ENCODE results near the gene CRY2. TPM values are rescaled to one million over a fixed set of nuclear protein-coding genes. Genes with fewer than 3 reads are reported as not detected.
A peak's percentile ranks its signal among the peaks of the same experiment; 100 is the strongest.

Gene CRY2
- polyA plus RNA-seq, 2 donors, result 5.9 to 6.8 TPM

GRCh38 chr11:45856044-45856468 is 8.8 kb downstream of the CRY2 start:
- H3K9me3 ChIP-seq (ENCODE audit: control insufficient read depth in 2 of 2, insufficient read depth in 1 of 2, low read depth in 1 of 2, low read length in 1 of 2), result no peaks in the 10 kb centered on the region
- peak overlapping the region in 1 of 2 donors; percentile 69 for H3K27ac ChIP-seq (ENCODE audit: low read depth in 2 of 2, low read length in 1 of 2)
- no peaks in the 10 kb centered on the region for H3K27me3 ChIP-seq (ENCODE audit: control insufficient read depth in 1 of 2, insufficient read depth in 2 of 2, low read length in 2 of 2)
- peaks cover 3 to 9% of the 10 kb centered on the region in 2 donors for H3K36me3 ChIP-seq (ENCODE audit: control insufficient read depth in 2 of 2, insufficient read depth in 2 of 2, low read length in 1 of 2)
- 75 to 80% methylated on average over 6 of the region's 6 CpGs for WGBS, 2 donors
- H3K4me1 ChIP-seq (ENCODE audit: control insufficient read depth in 2 of 2, insufficient read depth in 2 of 2, low read length in 1 of 2), result peaks cover 9 to 12% of the 10 kb centered on the region in 2 donors
- H3K4me3 ChIP-seq (ENCODE audit: low read depth in 1 of 2, low read length in 2 of 2), result no peak overlapping the region

- Histone ChIP-seq H3K36me3 (ENCODE audit: control insufficient read depth in 2 of 2, insufficient read depth in 2 of 2, low read length in 1 of 2) (peaks cover 14 to 21% of the 10 kb centered on the region in 2 donors), H3K4me1 (ENCODE audit: control insufficient read depth in 2 of 2, insufficient read depth in 2 of 2, low read length in 1 of 2) (peaks cover 9% of the 10 kb centered on the region in 2 donors), H3K9me3 (ENCODE audit: control insufficient read depth in 2 of 2, insufficient read depth in 1 of 2, low read depth in 1 of 2, low read length in 1 of 2) (no peaks in the 10 kb centered on the region), H3K27me3 (ENCODE audit: control insufficient read depth in 1 of 2, insufficient read depth in 2 of 2, low read length in 2 of 2) (no peaks in the 10 kb centered on the region), H3K4me3 (ENCODE audit: low read depth in 1 of 2, low read length in 2 of 2) (no peak overlapping the region), H3K27ac (ENCODE audit: low read depth in 2 of 2, low read length in 1 of 2) (peak overlapping the region; percentile 43 to 88)
- WGBS, 2 donors, result 19 to 29% methylated on average over 2 of the region's 2 CpGs
Measured at GRCh38 chr11:45857961-45858474, 10.7 kb downstream of the CRY2 start.

- H3K9me3 ChIP-seq (ENCODE audit: control insufficient read depth in 2 of 2, insufficient read depth in 1 of 2, low read depth in 1 of 2, low read length in 1 of 2), result no peaks in the 10 kb centered on the region
- peak overlapping the region; percentile 43 to 88 for H3K27ac ChIP-seq (ENCODE audit: low read depth in 2 of 2, low read length in 1 of 2)
- H3K27me3 ChIP-seq (ENCODE audit: control insufficient read depth in 1 of 2, insufficient read depth in 2 of 2, low read length in 2 of 2), result no peaks in the 10 kb centered on the region
- whole genome bisulfite sequencing, 2 donors, result 78 to 79% methylated on average over 5 of the region's 5 CpGs
- H3K4me1 ChIP-seq (ENCODE audit: control insufficient read depth in 2 of 2, insufficient read depth in 2 of 2, low read length in 1 of 2), result peaks cover 6 to 9% of the 10 kb centered on the region in 2 donors
- H3K36me3 ChIP-seq (ENCODE audit: control insufficient read depth in 2 of 2, insufficient read depth in 2 of 2, low read length in 1 of 2), result peaks cover 17 to 25% of the 10 kb centered on the region in 2 donors
- H3K4me3 ChIP-seq (ENCODE audit: low read depth in 1 of 2, low read length in 2 of 2), result no peak overlapping the region
Measured at GRCh38 chr11:45858751-45859398, 11.6 kb downstream of the CRY2 start.

GRCh38 chr11:45859661-45860140 is 12.4 kb downstream of the CRY2 start:
- peaks cover 5 to 9% of the 10 kb centered on the region in 2 donors for H3K4me1 ChIP-seq (ENCODE audit: control insufficient read depth in 2 of 2, insufficient read depth in 2 of 2, low read length in 1 of 2)
- no peaks in the 10 kb centered on the region for H3K27me3 ChIP-seq (ENCODE audit: control insufficient read depth in 1 of 2, insufficient read depth in 2 of 2, low read length in 2 of 2)
- H3K4me3 ChIP-seq (ENCODE audit: low read depth in 1 of 2, low read length in 2 of 2), result no peak overlapping the region
- H3K36me3 ChIP-seq (ENCODE audit: control insufficient read depth in 2 of 2, insufficient read depth in 2 of 2, low read length in 1 of 2), result peaks cover 17 to 28% of the 10 kb centered on the region in 2 donors
- peak overlapping the region; percentile 43 to 88 for H3K27ac ChIP-seq (ENCODE audit: low read depth in 2 of 2, low read length in 1 of 2)
- 28 to 33% methylated on average over 12 of the region's 12 CpGs for WGBS, 2 donors
- H3K9me3 ChIP-seq (ENCODE audit: control insufficient read depth in 2 of 2, insufficient read depth in 1 of 2, low read depth in 1 of 2, low read length in 1 of 2), result no peaks in the 10 kb centered on the region

- 86 to 92% methylated on average over 5 of the region's 5 CpGs for WGBS, 2 donors
- Histone ChIP-seq H3K36me3 (ENCODE audit: control insufficient read depth in 2 of 2, insufficient read depth in 2 of 2, low read length in 1 of 2) (peaks cover 17 to 28% of the 10 kb centered on the region in 2 donors), H3K27me3 (ENCODE audit: control insufficient read depth in 1 of 2, insufficient read depth in 2 of 2, low read length in 2 of 2) (no peaks in the 10 kb centered on the region), H3K9me3 (ENCODE audit: control insufficient read depth in 2 of 2, insufficient read depth in 1 of 2, low read depth in 1 of 2, low read length in 1 of 2) (no peaks in the 10 kb centered on the region), H3K4me3 (ENCODE audit: low read depth in 1 of 2, low read length in 2 of 2) (no peak overlapping the region), H3K4me1 (ENCODE audit: control insufficient read depth in 2 of 2, insufficient read depth in 2 of 2, low read length in 1 of 2) (peaks cover 5 to 9% of the 10 kb centered on the region in 2 donors), H3K27ac (ENCODE audit: low read depth in 2 of 2, low read length in 1 of 2) (peak overlapping the region; percentile 8 to 43)
Measured at GRCh38 chr11:45860348-45860747, 13.1 kb downstream of the CRY2 start.

GRCh38 chr11:45860764-45861510 is 13.7 kb downstream of the CRY2 start:
- H3K27ac ChIP-seq (ENCODE audit: low read depth in 2 of 2, low read length in 1 of 2), result peak overlapping the region in 1 of 2 donors; percentile 8
- no peaks in the 10 kb centered on the region for H3K27me3 ChIP-seq (ENCODE audit: control insufficient read depth in 1 of 2, insufficient read depth in 2 of 2, low read length in 2 of 2)
- 86 to 90% methylated on average over 10 of the region's 10 CpGs for WGBS, 2 donors
- H3K9me3 ChIP-seq (ENCODE audit: control insufficient read depth in 2 of 2, insufficient read depth in 1 of 2, low read depth in 1 of 2, low read length in 1 of 2), result no peaks in the 10 kb centered on the region
- H3K4me1 ChIP-seq (ENCODE audit: control insufficient read depth in 2 of 2, insufficient read depth in 2 of 2, low read length in 1 of 2), result peaks cover 5 to 9% of the 10 kb centered on the region in 2 donors
- peaks cover 17 to 33% of the 10 kb centered on the region in 2 donors for H3K36me3 ChIP-seq (ENCODE audit: control insufficient read depth in 2 of 2, insufficient read depth in 2 of 2, low read length in 1 of 2)
- no peak overlapping the region for H3K4me3 ChIP-seq (ENCODE audit: low read depth in 1 of 2, low read length in 2 of 2)

- H3K9me3 ChIP-seq (ENCODE audit: control insufficient read depth in 2 of 2, insufficient read depth in 1 of 2, low read depth in 1 of 2, low read length in 1 of 2), result no peaks in the 10 kb centered on the region
- peaks cover 0 to 3% of the 10 kb centered on the region in 2 donors for H3K4me1 ChIP-seq (ENCODE audit: control insufficient read depth in 2 of 2, insufficient read depth in 2 of 2, low read length in 1 of 2)
- H3K36me3 ChIP-seq (ENCODE audit: control insufficient read depth in 2 of 2, insufficient read depth in 2 of 2, low read length in 1 of 2), result peaks cover 20 to 40% of the 10 kb centered on the region in 2 donors
- H3K27me3 ChIP-seq (ENCODE audit: control insufficient read depth in 1 of 2, insufficient read depth in 2 of 2, low read length in 2 of 2), result no peaks in the 10 kb centered on the region
- H3K27ac ChIP-seq (ENCODE audit: low read depth in 2 of 2, low read length in 1 of 2), result no peak overlapping the region
- no peak overlapping the region for H3K4me3 ChIP-seq (ENCODE audit: low read depth in 1 of 2, low read length in 2 of 2)
Measured at GRCh38 chr11:45864041-45864440, 16.8 kb downstream of the CRY2 start.

- 86 to 89% methylated on average over 12 of the region's 12 CpGs for WGBS, 2 donors
- no peaks in the 10 kb centered on the region for H3K27me3 ChIP-seq (ENCODE audit: control insufficient read depth in 1 of 2, insufficient read depth in 2 of 2, low read length in 2 of 2)
- no peak overlapping the region for H3K27ac ChIP-seq (ENCODE audit: low read depth in 2 of 2, low read length in 1 of 2)
- H3K36me3 ChIP-seq (ENCODE audit: control insufficient read depth in 2 of 2, insufficient read depth in 2 of 2, low read length in 1 of 2), result peaks cover 17 to 44% of the 10 kb centered on the region in 2 donors
- H3K9me3 ChIP-seq (ENCODE audit: control insufficient read depth in 2 of 2, insufficient read depth in 1 of 2, low read depth in 1 of 2, low read length in 1 of 2), result no peaks in the 10 kb centered on the region
- H3K4me1 ChIP-seq (ENCODE audit: control insufficient read depth in 2 of 2, insufficient read depth in 2 of 2, low read length in 1 of 2), result no peaks in the 10 kb centered on the region
- no peak overlapping the region for H3K4me3 ChIP-seq (ENCODE audit: low read depth in 1 of 2, low read length in 2 of 2)
Measured at GRCh38 chr11:45869551-45869950, 22.3 kb downstream of the CRY2 start.

- Histone ChIP-seq H3K9me3 (ENCODE audit: control insufficient read depth in 2 of 2, insufficient read depth in 1 of 2, low read depth in 1 of 2, low read length in 1 of 2) (no peaks in the 10 kb centered on the region), H3K27me3 (ENCODE audit: control insufficient read depth in 1 of 2, insufficient read depth in 2 of 2, low read length in 2 of 2) (no peaks in the 10 kb centered on the region), H3K4me1 (ENCODE audit: control insufficient read depth in 2 of 2, insufficient read depth in 2 of 2, low read length in 1 of 2) (no peaks in the 10 kb centered on the region), H3K27ac (ENCODE audit: low read depth in 2 of 2, low read length in 1 of 2) (no peak overlapping the region), H3K36me3 (ENCODE audit: control insufficient read depth in 2 of 2, insufficient read depth in 2 of 2, low read length in 1 of 2) (peaks cover 17 to 41% of the 10 kb centered on the region in 2 donors), H3K4me3 (ENCODE audit: low read depth in 1 of 2, low read length in 2 of 2) (no peak overlapping the region)
- 87 to 89% methylated on average over 4 of the region's 4 CpGs for WGBS, 2 donors
Measured at GRCh38 chr11:45870706-45871105, 23.4 kb downstream of the CRY2 start.

Measured in esophagus (tissue), 2 donors.